PC-3 (cell line): Measurements from ENCODE around the gene TXLNG. TPM values are rescaled to one million over a fixed set of nuclear protein-coding genes. Genes with fewer than 3 reads are reported as not detected.

Experiments used
- ATAC-seq: fragments of 200-7000 bp; cut with Tn5 transposase; 2 replicates; pipeline ENCODE4 v1.9.1; 2020; ENCODE audit warnings: mild to moderate bottlenecking, moderate library complexity
- Bru-seq: library from RNA; stranded (reverse); fragments of 400-500 nt; gene quantifications from one replicate; lab custom pipeline; 2021; lab: Mats Ljungman, UMichigan
- BruChase-seq, 2 experiments: library from RNA; stranded (reverse); fragments of 400-500 nt; gene quantifications; one replicate each; lab custom pipeline; 2021; lab: Mats Ljungman, UMichigan
- BruUV-seq: library from RNA; stranded (reverse); fragments of 400-500 nt; replicated peaks from 2 replicates; lab custom pipeline; 2021; lab: Mats Ljungman, UMichigan
- CTCF ChIA-PET: fragments of 300-600 bp; sonication (Branson Sonifier 250); formaldehyde crosslinking; loops from one replicate; lab custom pipeline; 2022; ENCODE audit warnings: antibody characterized with exemption; lab: Charles Lee
- POLR2A ChIA-PET: fragments of 300-600 bp; sonication (Branson Sonifier 250); formaldehyde crosslinking; loops from one replicate; lab custom pipeline; 2022; ENCODE audit warnings: antibody characterized with exemption; ENCODE audit not compliant: unreplicated experiment; lab: Charles Lee
- DNase-seq: peaks from one replicate; pipeline ENCODE4 v3.0.0-alpha.2; 2015
- H2AFZ ChIP-seq: fragments of 300-600 bp; sonication (generic); 2 replicates; pipeline ENCODE4 v1.6.0; 2016; ENCODE audit warnings: antibody characterized with exemption, low read length
- H3F3A ChIP-seq: fragments of 300-600 bp; sonication (generic); one replicate; pipeline ENCODE4 v1.6.0; 2017; ENCODE audit warnings: antibody characterized with exemption, low read length, control low read depth, mild to moderate bottlenecking; ENCODE audit not compliant: unreplicated experiment
- H3K27ac ChIP-seq: fragments of 300-600 bp; sonication (generic); 2 replicates; pipeline ENCODE4 v1.5.1; 2016; ENCODE audit warnings: mild to moderate bottlenecking, low read length
- H3K27me3 ChIP-seq: fragments of 300-600 bp; sonication (generic); 2 replicates; pipeline ENCODE4 v1.6.1; 2016; ENCODE audit warnings: low read length, mixed read lengths
- H3K36me3 ChIP-seq: fragments of 300-600 bp; sonication (generic); 2 replicates; pipeline ENCODE4 v1.6.1; 2016; ENCODE audit warnings: low read depth, mixed run types, low read length, mixed read lengths
- H3K4me1 ChIP-seq: fragments of 300-600 bp; sonication (generic); 2 replicates; pipeline ENCODE4 v1.5.1; 2016; ENCODE audit warnings: low read length; ENCODE audit not compliant: insufficient read depth
- H3K4me2 ChIP-seq: fragments of 300-600 bp; sonication (generic); 2 replicates; pipeline ENCODE4 v1.6.0; 2016; ENCODE audit warnings: low read length
- H3K4me3 ChIP-seq: fragments of 300-600 bp; sonication (generic); 2 replicates; pipeline ENCODE4 v1.5.1; 2016; ENCODE audit warnings: mild to moderate bottlenecking, low read length, mixed read lengths
- H3K79me2 ChIP-seq: fragments of 300-600 bp; sonication (generic); 2 replicates; pipeline ENCODE4 v1.6.1; 2017; ENCODE audit warnings: low read length, mixed read lengths
- H3K9ac ChIP-seq: fragments of 300-600 bp; sonication (generic); 2 replicates; pipeline ENCODE4 v1.6.0; 2016; ENCODE audit warnings: mild to moderate bottlenecking, low read length
- H3K9me2 ChIP-seq: fragments of 300-600 bp; sonication (generic); replicated peaks from 2 replicates; pipeline ENCODE4 v1.6.1; 2016; ENCODE audit warnings: mixed run types, low read length, mixed read lengths
- H3K9me3 ChIP-seq: fragments of 300-600 bp; sonication (generic); 2 replicates; pipeline ENCODE4 v1.6.1; 2016; ENCODE audit warnings: low read length, mixed read lengths
- H4K20me1 ChIP-seq: fragments of 300-600 bp; sonication (generic); 2 replicates; pipeline ENCODE4 v1.6.1; 2016; ENCODE audit warnings: low read length, mixed read lengths
- EZH2 ChIP-seq: fragments of 300-600 bp; sonication (generic); IDR thresholded peaks from one replicate; pipeline ENCODE4 v1.6.1; 2017; ENCODE audit warnings: antibody characterized with exemption, mild to moderate bottlenecking, low read length; ENCODE audit not compliant: unreplicated experiment
- EZH2phosphoT487 ChIP-seq: fragments of 300-600 bp; sonication (generic); IDR thresholded peaks from 2 replicates; pipeline ENCODE4 v1.6.1; 2018; ENCODE audit warnings: mild to moderate bottlenecking, antibody characterized with exemption, low read length, borderline replicate concordance
- intact Hi-C: fragments of 100-400 bp; cut with micrococcal nuclease; formaldehyde crosslinking; loops from 2 replicates; pipeline ENCODE4 v1.9.0; 2023
- long read RNA-seq: library from polyadenylated mRNA; unstranded; transcript quantifications from one replicate; pipeline ENCODE4 v2.0.0, GENCODE V29; 2021; ENCODE audit not compliant: unreplicated experiment
- total RNA-seq: library from RNA; depleted of rRNA; stranded (reverse); fragments of >200 nt; gene quantifications from 2 replicates; pipeline ENCODE4 v1.2.3, GENCODE V29; 2014; rRNA removed
- TF ChIP-seq, protein P1 (sequence below): fragments of 300-600 bp; sonication (generic); conservative IDR thresholded peaks from 2 replicates; pipeline ENCODE4 v1.5.1; 2017; ENCODE audit warnings: antibody characterized with exemption, low read depth, mild to moderate bottlenecking, low read length

Gene TXLNG
- total RNA-seq (17.1 and 18.9 TPM in 2 replicates), Bru-seq, nascent RNA (percentile 78 among the genes with signal in this experiment), BruChase-seq, experiment 1, labeled RNA remaining after a 6-hour chase (percentile 78 among the genes with signal in this experiment), BruChase-seq, experiment 2, labeled RNA remaining after a 2-hour chase (percentile 84 among the genes with signal in this experiment)
- long read RNA-seq, full-length matches to known transcripts: 11 of 42 reads
- long read RNA-seq, partial matches to known transcripts: 20 of 42 reads
- long read RNA-seq, other reads (novel, unspliced or antisense): 11 of 42 reads

DNA sequence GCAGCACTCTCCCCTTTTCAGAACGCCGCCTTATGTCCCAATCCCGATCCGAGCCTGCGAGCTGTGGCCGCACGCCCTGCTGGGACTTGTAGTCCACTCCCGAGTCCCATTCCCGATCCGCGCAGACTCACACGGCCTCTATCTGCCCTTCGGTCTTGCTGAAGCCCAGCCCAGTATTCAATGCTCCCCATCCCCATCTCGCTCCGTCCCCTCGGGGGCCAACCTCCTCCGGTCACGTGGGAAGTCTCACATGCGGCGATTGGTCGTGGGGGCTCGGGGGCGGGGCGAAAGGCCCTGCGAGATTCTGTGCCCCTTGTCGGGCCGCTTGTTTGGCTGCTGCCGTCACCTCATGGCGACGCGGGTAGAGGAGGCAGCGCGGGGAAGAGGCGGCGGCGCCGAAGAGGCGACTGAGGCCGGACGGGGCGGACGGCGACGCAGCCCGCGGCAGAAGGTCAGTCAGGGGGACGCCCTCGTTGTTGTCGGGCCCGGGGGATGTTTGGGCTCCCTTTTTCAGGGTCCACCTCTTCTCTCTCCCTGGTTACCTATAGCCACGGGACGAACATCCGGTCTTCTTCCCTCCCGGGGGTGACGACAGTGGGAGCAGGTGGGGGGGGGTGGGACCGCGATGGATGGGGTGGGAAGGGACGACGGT, at the start of gene TXLNG:
Gene TXLNG, plus strand, starts transcription at position 328 of the 652 bp plus-strand sequence. Its CDS starts 22 bp downstream, at position 350.
- peaks cover 8% of the 10 kb centered on the region for H3K4me1 ChIP-seq
- ChIA-PET CTCF (no interaction called here), POLR2A (no interaction called here)
- H4K20me1 ChIP-seq: peaks cover 21% of the 10 kb centered on the region
- H3K79me2 ChIP-seq: peaks cover 48% of the 10 kb centered on the region
- H3K36me3 ChIP-seq: peaks cover 9% of the 10 kb centered on the region; the same call in 1 of the 2 replicates
- H3K27me3 ChIP-seq: no peaks in the 10 kb centered on the region
- DNase-seq: peak; percentile 97
- H2AFZ ChIP-seq: peak within 1 kb of the TSS; percentile 99
- H3K9me2 ChIP-seq: no peaks in the 10 kb centered on the region
- peak within 1 kb of the TSS; percentile 80 for H3K4me2 ChIP-seq
- peak within 1 kb of the TSS; percentile 49; the same call in 1 of the 2 replicates for H3K27ac ChIP-seq
- H3K4me3 ChIP-seq: peak within 1 kb of the TSS; percentile 86
- H3F3A ChIP-seq: no peaks in the 10 kb centered on the region
- BruUV-seq: no TSS peak
- TF ChIP-seq, protein P1, sequence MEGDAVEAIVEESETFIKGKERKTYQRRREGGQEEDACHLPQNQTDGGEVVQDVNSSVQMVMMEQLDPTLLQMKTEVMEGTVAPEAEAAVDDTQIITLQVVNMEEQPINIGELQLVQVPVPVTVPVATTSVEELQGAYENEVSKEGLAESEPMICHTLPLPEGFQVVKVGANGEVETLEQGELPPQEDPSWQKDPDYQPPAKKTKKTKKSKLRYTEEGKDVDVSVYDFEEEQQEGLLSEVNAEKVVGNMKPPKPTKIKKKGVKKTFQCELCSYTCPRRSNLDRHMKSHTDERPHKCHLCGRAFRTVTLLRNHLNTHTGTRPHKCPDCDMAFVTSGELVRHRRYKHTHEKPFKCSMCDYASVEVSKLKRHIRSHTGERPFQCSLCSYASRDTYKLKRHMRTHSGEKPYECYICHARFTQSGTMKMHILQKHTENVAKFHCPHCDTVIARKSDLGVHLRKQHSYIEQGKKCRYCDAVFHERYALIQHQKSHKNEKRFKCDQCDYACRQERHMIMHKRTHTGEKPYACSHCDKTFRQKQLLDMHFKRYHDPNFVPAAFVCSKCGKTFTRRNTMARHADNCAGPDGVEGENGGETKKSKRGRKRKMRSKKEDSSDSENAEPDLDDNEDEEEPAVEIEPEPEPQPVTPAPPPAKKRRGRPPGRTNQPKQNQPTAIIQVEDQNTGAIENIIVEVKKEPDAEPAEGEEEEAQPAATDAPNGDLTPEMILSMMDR: no peak
- TF ChIP-seq EZH2 (no peak), EZH2phosphoT487 (no peak)
- peak; percentile 97 for ATAC-seq
- peak within 1 kb of the TSS; percentile 81 for H3K9ac ChIP-seq
- no peaks in the 10 kb centered on the region for H3K9me3 ChIP-seq
- intact Hi-C loops: loop anchor here (2.0 kb wide), 1 partner anchor 37 kb away; no protein-coding TSS in a partner anchor

DNA sequence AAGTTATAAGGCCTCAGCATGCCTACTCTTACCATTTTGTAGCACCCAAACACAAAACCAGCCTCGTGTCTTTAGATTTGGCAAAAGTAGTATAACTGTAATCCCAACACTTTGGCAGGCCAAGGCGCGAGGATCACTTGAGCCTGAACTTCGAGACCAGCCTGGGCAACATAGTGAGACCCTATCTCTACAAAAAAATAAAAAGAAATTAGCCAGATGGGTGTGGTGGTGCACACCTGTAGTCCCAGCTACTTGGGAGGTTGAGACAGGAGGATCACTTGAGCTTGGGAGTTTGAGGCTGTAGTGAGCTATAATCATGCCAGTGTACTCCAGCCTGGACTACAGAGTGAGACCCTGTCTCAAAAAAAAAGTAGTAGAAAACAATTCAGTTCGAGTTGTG, 49.2 kb upstream of the TXLNG start:
- Histone ChIP-seq H3K9me2 (no peaks in the 10 kb centered on the region), H3K9me3 (no peaks in the 10 kb centered on the region), H3K9ac (no peak overlapping the region), H3K4me2 (no peak overlapping the region), H3K27me3 (no peaks in the 10 kb centered on the region), H3K4me1 (no peaks in the 10 kb centered on the region), H3F3A (no peaks in the 10 kb centered on the region), H3K79me2 (peaks cover 10% of the 10 kb centered on the region; the same call in 1 of the 2 replicates), H3K27ac (no peak overlapping the region), H2AFZ (no peak overlapping the region), H3K4me3 (no peak overlapping the region), H4K20me1 (peaks cover 5% of the 10 kb centered on the region; the same call in 1 of the 2 replicates), H3K36me3 (peaks cover 29% of the 10 kb centered on the region)
- TF ChIP-seq EZH2phosphoT487 (no peak), EZH2 (no peak)
- TF ChIP-seq, protein P1: no peak
- POLR2A ChIA-PET: no interaction called here
- no peak for DNase-seq
- intact Hi-C loops: no loop called here
- no peak for ATAC-seq
- no TSS peak for BruUV-seq
- CTCF ChIA-PET: no interaction called here
